CD8-positive, alpha-beta memory T cell (primary cell): ENCODE data around the gene TBC1D4. TPM values are rescaled to one million over a fixed set of nuclear protein-coding genes. Genes with fewer than 3 reads are reported as not detected.
"Not testable (repeated sequence)": the region's sequence is repeated elsewhere in the genome, so short reads cannot be mapped to it uniquely, and the experiment has no call there.

Experiments used
- CTCF ChIA-PET: fragments of 350-600 bp; sonication (Branson Sonifier 250); formaldehyde crosslinking; loops from one replicate; lab custom pipeline; 2021; ENCODE audit warnings: antibody characterized with exemption; lab: Charles Lee
- POLR2A ChIA-PET: fragments of 350-600 bp; sonication (Branson Sonifier 250); formaldehyde crosslinking; loops from one replicate; lab custom pipeline; 2021; ENCODE audit warnings: antibody characterized with exemption; lab: Charles Lee
- DNase-seq, 5 donors: peaks; one replicate each; pipeline versions ENCODE4 v3.0.0 to v3.0.0-alpha.2; 2020 to 2022; ENCODE audit warnings: mixed read lengths in 1 of 5
- H3K27ac ChIP-seq: one replicate; pipeline ENCODE4 v1.7.0; 2013; ENCODE audit warnings: low read depth, mild to moderate bottlenecking, low read length, moderate library complexity
- H3K27me3 ChIP-seq: 2 replicates; pipeline ENCODE4 v1.7.0; 2013; ENCODE audit warnings: low read length, mild to moderate bottlenecking; ENCODE audit not compliant: insufficient read depth, poor library complexity, severe bottlenecking
- H3K36me3 ChIP-seq: 2 replicates; pipeline ENCODE4 v1.7.0; 2013; ENCODE audit warnings: mild to moderate bottlenecking, low read length, moderate library complexity; ENCODE audit not compliant: insufficient read depth
- H3K4me1 ChIP-seq: 2 replicates; pipeline ENCODE4 v1.7.0; 2013; ENCODE audit warnings: mild to moderate bottlenecking, low read length, moderate library complexity; ENCODE audit not compliant: insufficient read depth
- H3K4me3 ChIP-seq: 2 replicates; pipeline ENCODE4 v1.7.0; 2013; ENCODE audit warnings: mild to moderate bottlenecking, low read length
- H3K9me3 ChIP-seq: 2 replicates; pipeline ENCODE4 v1.7.0; 2013; ENCODE audit warnings: mild to moderate bottlenecking, low read length
- H3K27ac Mint-ChIP-seq, 8 donors: one replicate each; pipeline ENCODE4 v1.8.0; 2020 to 2021; ENCODE audit warnings: mixed read lengths in 8 of 8, mild to moderate bottlenecking in 6 of 8, inconsistent platforms in 3 of 8, moderate library complexity in 3 of 8
- H3K27me3 Mint-ChIP-seq, 2 donors: one replicate each; pipeline ENCODE4 v1.8.0; 2020 to 2021; ENCODE audit warnings: mixed read lengths in 2 of 2, mild to moderate bottlenecking in 1 of 2, moderate library complexity in 1 of 2
- H3K36me3 Mint-ChIP-seq, 3 donors: one replicate each; pipeline ENCODE4 v1.8.0; 2020 to 2021; ENCODE audit warnings: mixed read lengths in 3 of 3, inconsistent platforms in 1 of 3, mild to moderate bottlenecking in 1 of 3
- H3K4me1 Mint-ChIP-seq, 3 donors: one replicate each; pipeline ENCODE4 v1.8.0; 2020 to 2021; ENCODE audit warnings: mixed read lengths in 3 of 3, inconsistent platforms in 1 of 3, mild to moderate bottlenecking in 1 of 3
- H3K4me3 Mint-ChIP-seq, 7 donors: one replicate each; pipeline ENCODE4 v1.8.0; 2020 to 2021; ENCODE audit warnings: mixed read lengths in 7 of 7, mild to moderate bottlenecking in 6 of 7, moderate library complexity in 4 of 7, inconsistent platforms in 2 of 7
- H3K9me3 Mint-ChIP-seq, 5 donors: one replicate each; pipeline ENCODE4 v1.8.0; 2020 to 2022; ENCODE audit warnings: mixed read lengths in 5 of 5, mild to moderate bottlenecking in 3 of 5, moderate library complexity in 2 of 5, inconsistent platforms in 1 of 5
- polyA plus RNA-seq: library from polyadenylated mRNA; unstranded; fragments of 300-500 nt; fragmentation: Illumina TruSeq; gene quantifications from one replicate; pipeline ENCODE4 v1.2.3, GENCODE V29; 2021
- total RNA-seq, 2 experiments: library from RNA; stranded (reverse); gene quantifications; one replicate each; pipeline ENCODE4 v1.2.3, GENCODE V29; 2021

The TBC1D4 gene
- total and polyA plus RNA-seq, 3 experiments from 2014 or later: 10.7 to 50.8 (median 45.7) TPM

DNA sequence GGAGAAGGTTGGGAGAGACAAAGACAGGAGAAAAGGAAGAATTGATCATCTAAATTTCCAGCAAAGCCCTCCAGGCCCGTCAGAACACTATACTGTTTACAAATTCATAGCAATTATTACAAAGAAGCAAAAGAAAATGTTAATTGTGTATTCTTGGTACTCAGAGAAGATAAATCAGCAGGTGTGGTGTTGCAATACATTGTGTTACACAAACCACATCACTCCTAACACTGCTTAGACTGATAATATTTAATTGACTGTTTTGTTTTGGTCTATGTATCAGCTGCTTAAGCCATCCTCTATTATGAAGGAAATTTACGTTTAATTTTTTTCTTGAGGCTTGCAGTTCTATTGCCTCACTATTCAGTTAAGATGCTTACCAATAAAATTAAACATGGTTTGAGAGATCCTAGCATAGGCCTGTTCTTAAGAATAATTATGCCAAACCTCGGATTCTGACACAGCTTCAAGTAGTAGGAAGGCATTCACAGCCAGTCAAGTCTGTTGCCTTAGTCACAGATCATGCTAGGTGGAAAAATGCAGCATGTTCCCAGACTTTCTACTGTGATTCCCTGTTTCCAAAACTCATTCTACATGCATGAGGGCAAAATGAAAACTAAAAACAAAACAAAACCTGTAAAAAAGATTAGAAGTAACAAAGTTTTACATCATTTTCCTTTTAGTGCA lies 129.2 kb downstream of the TBC1D4 start:
- no peaks in the 10 kb centered on the region for H3K9me3 Mint-ChIP-seq
- no peaks in the 10 kb centered on the region for H3K4me1 ChIP-seq
- peaks cover 0 to 3% (median 0%) of the 10 kb centered on the region in 3 donors for H3K4me1 Mint-ChIP-seq
- H3K4me3 Mint-ChIP-seq: no peak overlapping the region
- H3K27me3 ChIP-seq: no peaks in the 10 kb centered on the region
- peaks cover 0 to 1% of the 10 kb centered on the region in 2 donors for H3K27me3 Mint-ChIP-seq
- peaks cover 0 to 2% (median 0%) of the 10 kb centered on the region in 3 donors for H3K36me3 Mint-ChIP-seq
- CTCF ChIA-PET: no interaction called here
- no peaks in the 10 kb centered on the region for H3K9me3 ChIP-seq
- no peak overlapping the region for H3K27ac Mint-ChIP-seq
- H3K4me3 ChIP-seq: no peak overlapping the region
- H3K36me3 ChIP-seq: no peaks in the 10 kb centered on the region
- no peak for DNase-seq
- no peak overlapping the region for H3K27ac ChIP-seq
- POLR2A ChIA-PET: no interaction called here

DNA sequence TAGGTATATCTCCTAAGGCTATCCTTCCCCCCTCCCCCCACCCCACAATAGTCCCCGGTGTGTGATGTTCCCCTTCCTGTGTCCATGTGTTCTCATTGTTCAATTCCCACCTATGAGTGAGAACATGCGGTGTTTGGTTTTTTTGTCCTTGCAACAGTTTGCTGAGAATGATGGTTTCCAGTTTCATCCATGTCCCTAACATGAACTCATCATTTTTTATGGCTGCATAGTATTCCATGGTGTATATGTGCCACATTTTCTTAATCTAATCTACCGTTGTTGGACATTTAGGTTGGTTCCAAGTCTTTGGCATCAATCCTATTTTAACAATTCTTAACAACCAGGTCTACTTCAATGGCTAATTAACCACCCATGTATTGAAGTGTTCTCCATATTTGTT lies 130.4 kb downstream of the TBC1D4 start:
- H3K27me3 Mint-ChIP-seq, H3K36me3 ChIP-seq, H3K4me3 ChIP-seq, H3K27ac ChIP-seq, H3K4me3 Mint-ChIP-seq, H3K36me3 Mint-ChIP-seq, DNase-seq, H3K27ac Mint-ChIP-seq, H3K4me1 Mint-ChIP-seq, H3K27me3 ChIP-seq, H3K4me1 ChIP-seq, H3K9me3 Mint-ChIP-seq, H3K9me3 ChIP-seq, POLR2A ChIA-PET, CTCF ChIA-PET: not testable (repeated sequence)

DNA sequence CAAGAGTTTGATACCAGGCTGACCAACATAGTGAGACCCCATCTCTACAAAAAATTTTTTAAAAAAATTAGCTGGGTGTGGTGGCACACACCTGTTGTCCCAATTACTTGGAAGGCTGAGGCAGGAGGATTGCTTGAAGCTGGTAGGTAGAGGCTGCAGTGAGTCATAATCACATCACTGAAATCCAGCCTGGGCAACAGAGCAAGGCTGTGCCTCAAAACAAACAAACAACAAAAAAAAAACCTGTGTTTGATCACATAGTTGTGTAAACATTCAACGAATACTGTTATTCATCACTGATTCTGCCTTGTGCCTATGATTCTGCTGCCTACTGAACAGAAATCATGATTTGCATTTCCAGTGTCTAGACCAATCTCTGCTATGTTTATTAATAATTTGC lies 134.0 kb downstream of the TBC1D4 start:
- H3K4me3 ChIP-seq: no peak overlapping the region
- H3K36me3 ChIP-seq: no peaks in the 10 kb centered on the region
- no peak overlapping the region for H3K4me3 Mint-ChIP-seq
- ChIA-PET POLR2A (no interaction called here), CTCF (no interaction called here)
- H3K27ac ChIP-seq: no peak overlapping the region
- no peak for DNase-seq
- H3K4me1 ChIP-seq: no peaks in the 10 kb centered on the region
- H3K27me3 Mint-ChIP-seq: no peaks in the 10 kb centered on the region
- H3K9me3 ChIP-seq: no peaks in the 10 kb centered on the region
- H3K36me3 Mint-ChIP-seq: peaks cover 0 to 2% (median 0%) of the 10 kb centered on the region in 3 donors
- no peaks in the 10 kb centered on the region for H3K27me3 ChIP-seq
- no peaks in the 10 kb centered on the region for H3K4me1 Mint-ChIP-seq
- no peak overlapping the region for H3K27ac Mint-ChIP-seq
- H3K9me3 Mint-ChIP-seq: no peaks in the 10 kb centered on the region

DNA sequence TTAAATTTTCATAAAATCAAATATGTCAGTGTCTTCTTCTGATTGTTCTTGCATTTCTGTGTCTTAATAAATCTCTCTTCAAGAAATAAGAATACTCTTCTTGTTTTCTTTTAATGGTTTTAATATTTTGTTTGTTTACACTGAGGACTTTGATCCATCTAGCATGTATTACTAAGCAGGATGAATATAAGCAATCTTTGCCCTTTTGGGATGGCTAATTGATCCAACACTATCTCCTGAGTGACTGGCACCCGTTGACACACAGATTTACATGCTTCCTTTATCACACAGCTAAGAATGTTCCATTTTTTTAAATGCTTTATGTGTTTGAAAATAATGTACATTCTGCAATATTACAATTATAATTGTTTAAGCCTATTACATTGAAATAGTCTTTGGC lies 134.5 kb downstream of the TBC1D4 start:
- POLR2A ChIA-PET: no interaction called here
- no peaks in the 10 kb centered on the region for H3K9me3 Mint-ChIP-seq
- H3K4me1 Mint-ChIP-seq: no peaks in the 10 kb centered on the region
- Histone ChIP-seq H3K9me3 (no peaks in the 10 kb centered on the region), H3K36me3 (no peaks in the 10 kb centered on the region), H3K4me3 (no peak overlapping the region), H3K27me3 (no peaks in the 10 kb centered on the region), H3K4me1 (no peaks in the 10 kb centered on the region), H3K27ac (no peak overlapping the region)
- H3K4me3 Mint-ChIP-seq: no peak overlapping the region
- no peaks in the 10 kb centered on the region for H3K27me3 Mint-ChIP-seq
- CTCF ChIA-PET: no interaction called here
- no peak for DNase-seq
- H3K27ac Mint-ChIP-seq: no peak overlapping the region
- H3K36me3 Mint-ChIP-seq: peaks cover 0 to 2% (median 0%) of the 10 kb centered on the region in 3 donors

DNA sequence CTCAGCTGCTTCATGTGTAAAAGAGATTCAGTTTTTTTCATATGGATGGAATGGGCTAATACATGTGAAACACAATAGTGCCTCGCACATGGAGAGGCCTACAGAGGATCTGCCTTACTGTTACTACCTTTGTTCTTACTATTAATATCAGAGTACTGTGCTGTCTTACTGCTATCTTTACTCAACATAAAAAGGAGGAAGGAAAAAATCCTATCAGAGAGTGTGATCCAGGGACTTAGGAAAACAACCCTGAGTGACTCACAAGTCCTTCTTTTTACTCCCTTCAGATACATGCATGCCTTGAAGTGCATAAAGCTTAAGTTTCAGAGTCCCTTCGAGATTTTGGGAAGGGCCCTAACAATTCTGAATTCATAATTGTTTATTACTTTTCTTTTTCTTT lies 136.8 kb downstream of the TBC1D4 start:
- CTCF ChIA-PET: interaction anchor here (1.1 kb wide), 1 partner anchor 27 kb away, joined by 3 read pairs; no protein-coding TSS in a partner anchor
- Mint-ChIP-seq H3K36me3 (peaks cover 0 to 2% (median 0%) of the 10 kb centered on the region in 3 donors), H3K4me1 (no peaks in the 10 kb centered on the region), H3K27ac (no peak overlapping the region), H3K4me3 (no peak overlapping the region), H3K27me3 (no peaks in the 10 kb centered on the region), H3K9me3 (no peaks in the 10 kb centered on the region)
- H3K36me3 ChIP-seq: no peaks in the 10 kb centered on the region
- H3K4me3 ChIP-seq: no peak overlapping the region
- no peak for DNase-seq
- H3K27ac ChIP-seq: no peak overlapping the region
- H3K27me3 ChIP-seq: no peaks in the 10 kb centered on the region
- H3K4me1 ChIP-seq: no peaks in the 10 kb centered on the region
- H3K9me3 ChIP-seq: no peaks in the 10 kb centered on the region
- POLR2A ChIA-PET: no interaction called here

DNA sequence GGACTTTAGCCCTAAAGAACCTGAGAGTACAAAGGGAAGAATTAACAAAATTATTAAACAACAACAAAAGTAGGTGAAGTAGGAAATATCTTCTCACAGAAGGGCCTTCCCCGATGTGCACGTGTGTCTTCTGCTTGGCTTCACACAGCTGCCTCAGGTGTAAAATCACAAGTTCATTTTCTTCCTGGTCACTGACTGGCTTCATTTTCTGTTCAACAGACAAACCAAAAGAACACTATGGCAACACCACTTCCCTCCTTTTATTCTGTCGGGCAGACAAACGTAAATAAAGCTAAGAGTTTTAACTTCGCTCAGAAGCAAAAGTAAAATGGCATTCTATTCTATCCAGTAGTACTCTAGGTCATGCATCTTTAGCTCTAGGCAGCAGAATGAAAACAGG lies 140.9 kb downstream of the TBC1D4 start:
- H3K36me3 ChIP-seq: no peaks in the 10 kb centered on the region
- H3K27ac ChIP-seq: no peak overlapping the region
- no peak overlapping the region for H3K27ac Mint-ChIP-seq
- CTCF ChIA-PET: interaction anchor here (1.6 to 1.7 kb wide), 2 partner anchors 10 to 14 kb away, joined by 3 to 5 read pairs; no protein-coding TSS in a partner anchor
- no peaks in the 10 kb centered on the region for H3K36me3 Mint-ChIP-seq
- no peaks in the 10 kb centered on the region for H3K4me1 ChIP-seq
- peaks cover 2 to 4% of the 10 kb centered on the region in 2 donors for H3K27me3 Mint-ChIP-seq
- no peaks in the 10 kb centered on the region for H3K27me3 ChIP-seq
- H3K4me1 Mint-ChIP-seq: no peaks in the 10 kb centered on the region
- POLR2A ChIA-PET: no interaction called here
- no peak for DNase-seq
- no peak overlapping the region for H3K4me3 ChIP-seq
- H3K9me3 ChIP-seq: no peaks in the 10 kb centered on the region
- H3K9me3 Mint-ChIP-seq: no peaks in the 10 kb centered on the region
- no peak overlapping the region for H3K4me3 Mint-ChIP-seq

DNA sequence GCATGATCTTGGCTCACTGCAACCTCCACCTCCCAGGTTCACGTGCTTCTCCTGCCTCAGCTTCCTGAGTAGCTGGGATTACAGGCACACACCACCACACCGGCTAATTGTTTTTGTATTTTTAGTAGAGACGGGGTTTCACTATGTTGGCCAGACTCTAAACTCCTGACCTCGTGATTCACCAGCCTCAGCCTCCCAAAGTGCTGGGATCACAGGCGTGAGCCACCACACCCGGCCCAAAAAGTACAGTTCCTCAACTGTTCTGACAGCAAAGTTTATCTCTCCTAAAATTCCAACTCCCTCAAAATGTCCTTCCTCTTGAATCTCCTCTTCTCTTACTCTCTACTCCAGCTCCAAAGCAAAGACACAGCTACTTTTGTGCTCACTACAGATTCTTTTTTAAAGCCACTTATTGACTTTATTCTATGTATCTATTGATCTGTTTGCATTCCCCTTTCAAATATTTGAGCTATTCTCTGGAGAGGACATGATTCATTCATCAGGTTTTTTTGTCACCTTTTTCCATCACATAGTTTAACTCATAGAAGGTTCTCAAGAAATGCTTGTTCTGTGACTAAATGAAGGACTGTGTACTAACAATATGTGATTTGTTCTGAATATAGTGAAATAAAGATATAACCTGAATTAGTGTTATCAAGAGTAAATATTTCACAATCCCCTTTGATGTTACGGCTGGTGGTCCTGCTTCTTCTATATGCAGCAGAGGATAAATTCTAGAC lies 142.2 kb downstream of the TBC1D4 start:
- Histone ChIP-seq H3K27ac (no peak overlapping the region), H3K4me3 (no peak overlapping the region), H3K9me3 (no peaks in the 10 kb centered on the region), H3K4me1 (no peaks in the 10 kb centered on the region), H3K27me3 (no peaks in the 10 kb centered on the region), H3K36me3 (no peaks in the 10 kb centered on the region)
- no peaks in the 10 kb centered on the region for H3K4me1 Mint-ChIP-seq
- peaks cover 9 to 11% of the 10 kb centered on the region in 2 donors for H3K27me3 Mint-ChIP-seq
- CTCF ChIA-PET: interaction anchor here (1.6 to 1.7 kb wide), 2 partner anchors 9 to 12 kb away, joined by 3 to 5 read pairs; no protein-coding TSS in a partner anchor
- POLR2A ChIA-PET: interaction anchor here (0.8 kb wide), 1 partner anchor 327 kb away, joined by 3 read pairs; no protein-coding TSS in a partner anchor
- no peaks in the 10 kb centered on the region for H3K9me3 Mint-ChIP-seq
- no peak overlapping the region for H3K4me3 Mint-ChIP-seq
- no peak overlapping the region for H3K27ac Mint-ChIP-seq
- no peak for DNase-seq
- peaks cover 0 to 2% (median 0%) of the 10 kb centered on the region in 3 donors for H3K36me3 Mint-ChIP-seq
